T-cell (primary cell): ENCODE results near the gene UBQLNL. TPM values are rescaled to one million over a fixed set of nuclear protein-coding genes. Genes with fewer than 3 reads are reported as not detected.

Source experiments
- ATAC-seq, 4 experiments: fragments of 200-7000 bp in 3 of 4; fragments of 150-1000 bp in 1 of 4; cut with Tn5 transposase; replicated peaks in 1 of 4; 1 replicate in 3 of 4; 2 replicates in 1 of 4; pipeline ENCODE4 v1.10.0; 2021; ENCODE audit warnings: moderate library complexity in 3 of 4, mild to moderate bottlenecking in 2 of 4, moderate number of reproducible peaks in 1 of 4
- CTCF ChIA-PET, 2 donors: fragments of 300-600 bp; sonication (Branson Sonifier 250); formaldehyde crosslinking; loops; one replicate each; lab custom pipeline; 2022; ENCODE audit warnings: antibody characterized with exemption in 2 of 2; lab: Charles Lee
- POLR2A ChIA-PET, 2 donors: fragments of 300-600 bp; sonication (Branson Sonifier 250); formaldehyde crosslinking; loops; one replicate each; lab custom pipeline; 2022; ENCODE audit warnings: antibody characterized with exemption in 2 of 2; lab: Charles Lee
- DNase-seq, 35 experiments: peaks; one replicate each; pipeline versions ENCODE4 v3.0.0 to v3.0.0-alpha.2; 2013 to 2023
- H3K27ac ChIP-seq: one replicate; pipeline ENCODE4 v1.5.1; 2013; ENCODE audit warnings: low read length
- H3K27me3 ChIP-seq, 2 experiments: replicated peaks in 1 of 2; 1 replicate in 1 of 2; 2 replicates in 1 of 2; pipeline versions ENCODE4 v1.6.1 to v1.7.0; 2013; ENCODE audit warnings: low read length in 1 of 2, mixed read lengths in 1 of 2; ENCODE audit not compliant: control insufficient read depth in 2 of 2, insufficient read depth in 2 of 2; ENCODE audit errors: extremely low read depth in 1 of 2
- H3K36me3 ChIP-seq, 2 donors: 1 replicate in 1 of 2; 2 replicates in 1 of 2; pipeline versions ENCODE4 v1.6.1 to v1.7.0; 2013; ENCODE audit warnings: low read length in 1 of 2; ENCODE audit not compliant: control insufficient read depth in 2 of 2, insufficient read depth in 1 of 2; ENCODE audit errors: extremely low read depth in 1 of 2
- H3K4me1 ChIP-seq, 2 experiments: 1 replicate in 1 of 2; 2 replicates in 1 of 2; pipeline versions ENCODE4 v1.6.1 to v1.7.0; 2013; ENCODE audit warnings: low read length in 2 of 2, mixed read lengths in 1 of 2; ENCODE audit not compliant: insufficient read depth in 2 of 2, control insufficient read depth in 1 of 2; ENCODE audit errors: extremely low read depth in 1 of 2
- H3K4me3 ChIP-seq, 2 donors: 1 replicate in 1 of 2; 2 replicates in 1 of 2; pipeline versions ENCODE4 v1.5.1 to v1.7.0; 2013; ENCODE audit warnings: mild to moderate bottlenecking in 2 of 2, low read length in 1 of 2, moderate library complexity in 1 of 2; ENCODE audit not compliant: control insufficient read depth in 1 of 2; ENCODE audit errors: extremely low read depth in 1 of 2
- H3K9me3 ChIP-seq: 2 replicates; pipeline ENCODE4 v1.7.0; 2013
- H3K27ac Mint-ChIP-seq, 2 donors: one replicate each; pipeline ENCODE4 v1.8.0; 2020 to 2021; ENCODE audit warnings: mild to moderate bottlenecking in 2 of 2, mixed read lengths in 2 of 2
- H3K27me3 Mint-ChIP-seq, 2 donors: one replicate each; pipeline ENCODE4 v1.8.0; 2021 to 2022; ENCODE audit warnings: mixed read lengths in 2 of 2
- H3K36me3 Mint-ChIP-seq: one replicate; pipeline ENCODE4 v1.8.0; 2021; ENCODE audit warnings: mixed read lengths
- H3K4me1 Mint-ChIP-seq, 3 donors: one replicate each; pipeline ENCODE4 v1.8.0; 2020 to 2022; ENCODE audit warnings: mixed read lengths in 3 of 3, mild to moderate bottlenecking in 1 of 3
- H3K4me3 Mint-ChIP-seq, 3 donors: one replicate each; pipeline ENCODE4 v1.8.0; 2020 to 2022; ENCODE audit warnings: mild to moderate bottlenecking in 3 of 3, mixed read lengths in 3 of 3, moderate library complexity in 3 of 3
- H3K9me3 Mint-ChIP-seq, 3 donors: one replicate each; pipeline ENCODE4 v1.8.0; 2020 to 2022; ENCODE audit warnings: mixed read lengths in 3 of 3
- WGBS: methylation state at CpG from one replicate; pipeline ENCODE4 v1.1.5; 2013; ENCODE audit warnings: missing lambda C conversion rate; ENCODE audit not compliant: insufficient coverage; 5-methylcytosine and 5-hydroxymethylcytosine counted together
- total RNA-seq, 35 experiments: library from RNA in 6 of 35; stranded (reverse) in 6 of 35; fragments of 120-200 nt in 1 of 35; gene quantifications; one replicate each; pipeline versions ENCODE4 v1.2.1 to v1.2.4 and lab custom pipeline; 2013 to 2026

Gene UBQLNL
- total RNA-seq, 5 donors from 2014 or later (not counting 1 experiment from before 2014, with no cell fraction given) = 0.46 to 1.0 (median 0.63) TPM

GRCh38 chr11:5504403-5504921, 12.0 kb downstream of the UBQLNL start:
- Histone ChIP-seq H3K9me3 (no peaks in the 10 kb centered on the region), H3K4me3 (no peak overlapping the region), H3K4me1 (no peaks in the 10 kb centered on the region), H3K27me3 (peaks cover 0 to 12% of the 10 kb centered on the region in 2 experiments), H3K27ac (no peak overlapping the region), H3K36me3 (no peaks in the 10 kb centered on the region)
- no peak overlapping the region for H3K27ac Mint-ChIP-seq
- no peaks in the 10 kb centered on the region for H3K36me3 Mint-ChIP-seq
- CTCF ChIA-PET = interaction anchor here in 1 of 2 donors (0.6 kb wide), 1 partner anchor 318 kb away, joined by 3 read pairs; no protein-coding TSS in a partner anchor
- no peaks in the 10 kb centered on the region for H3K4me1 Mint-ChIP-seq
- no peak for DNase-seq
- POLR2A ChIA-PET = interaction anchor here in 1 of 2 donors (0.6 kb wide), 1 partner anchor 712 kb away, joined by 3 read pairs; no protein-coding TSS in a partner anchor
- no CpG with 5 or more reads among the region's 2 CpGs for WGBS
- H3K9me3 Mint-ChIP-seq = no peaks in the 10 kb centered on the region
- no peak for ATAC-seq
- H3K27me3 Mint-ChIP-seq = peaks cover 12% of the 10 kb centered on the region in 2 donors
- H3K4me3 Mint-ChIP-seq = no peak overlapping the region

GRCh38 chr11:5500393-5500801, 16.1 kb downstream of the UBQLNL start:
- ATAC-seq = no peak
- H3K9me3 ChIP-seq = no peaks in the 10 kb centered on the region
- H3K9me3 Mint-ChIP-seq = no peaks in the 10 kb centered on the region
- H3K4me3 ChIP-seq = no peak overlapping the region
- H3K4me1 Mint-ChIP-seq = no peaks in the 10 kb centered on the region
- ChIA-PET CTCF (no interaction called here), POLR2A (no interaction called here)
- H3K4me3 Mint-ChIP-seq = no peak overlapping the region
- H3K27ac Mint-ChIP-seq = no peak overlapping the region
- WGBS = 70% methylated on average over 2 of the region's 6 CpGs
- H3K27me3 Mint-ChIP-seq = peaks cover 7 to 8% of the 10 kb centered on the region in 2 donors
- DNase-seq = no peak
- no peaks in the 10 kb centered on the region for H3K27me3 ChIP-seq
- no peaks in the 10 kb centered on the region for H3K4me1 ChIP-seq
- H3K36me3 Mint-ChIP-seq = no peaks in the 10 kb centered on the region
- no peaks in the 10 kb centered on the region for H3K36me3 ChIP-seq
- no peak overlapping the region for H3K27ac ChIP-seq

GRCh38 chr11:5499671-5500070, 16.8 kb downstream of the UBQLNL start:
- H3K27me3 Mint-ChIP-seq = peaks cover 7 to 8% of the 10 kb centered on the region in 2 donors
- POLR2A ChIA-PET = no interaction called here
- Histone ChIP-seq H3K4me3 (no peak overlapping the region), H3K27me3 (no peaks in the 10 kb centered on the region), H3K27ac (no peak overlapping the region), H3K36me3 (no peaks in the 10 kb centered on the region), H3K9me3 (no peaks in the 10 kb centered on the region), H3K4me1 (no peaks in the 10 kb centered on the region)
- H3K9me3 Mint-ChIP-seq = no peaks in the 10 kb centered on the region
- no peak overlapping the region for H3K4me3 Mint-ChIP-seq
- no CpG with 5 or more reads among the region's 2 CpGs for WGBS
- ATAC-seq (no peak), DNase-seq (no peak)
- CTCF ChIA-PET = interaction anchor here in 1 of 2 donors (0.5 kb wide), 1 partner anchor 14 kb away, joined by 7 read pairs; no protein-coding TSS in a partner anchor
- no peak overlapping the region for H3K27ac Mint-ChIP-seq
- H3K36me3 Mint-ChIP-seq = no peaks in the 10 kb centered on the region
- H3K4me1 Mint-ChIP-seq = no peaks in the 10 kb centered on the region

- ChIA-PET POLR2A (no interaction called here), CTCF (no interaction called here)
- H3K9me3 ChIP-seq = no peaks in the 10 kb centered on the region
- H3K4me3 ChIP-seq = no peak overlapping the region
- H3K4me3 Mint-ChIP-seq = no peak overlapping the region
- no peak overlapping the region for H3K27ac ChIP-seq
- no peaks in the 10 kb centered on the region for H3K4me1 Mint-ChIP-seq
- ATAC-seq (no peak), DNase-seq (no peak)
- no CpG with 5 or more reads among the region's 5 CpGs for WGBS
- H3K27ac Mint-ChIP-seq = no peak overlapping the region
- H3K36me3 Mint-ChIP-seq = no peaks in the 10 kb centered on the region
- H3K9me3 Mint-ChIP-seq = no peaks in the 10 kb centered on the region
- H3K4me1 ChIP-seq = no peaks in the 10 kb centered on the region
- H3K36me3 ChIP-seq = no peaks in the 10 kb centered on the region
- peaks cover 0 to 14% of the 10 kb centered on the region in 2 donors for H3K27me3 Mint-ChIP-seq
- H3K27me3 ChIP-seq = peaks cover 0 to 3% of the 10 kb centered on the region in 2 experiments
Measured at GRCh38 chr11:5489576-5490357, 26.7 kb downstream of the UBQLNL start.

GRCh38 chr11:5488798-5489399, 27.6 kb downstream of the UBQLNL start:
- Mint-ChIP-seq H3K27me3 (peaks cover 0 to 11% of the 10 kb centered on the region in 2 donors), H3K36me3 (no peaks in the 10 kb centered on the region), H3K4me1 (no peaks in the 10 kb centered on the region), H3K9me3 (no peaks in the 10 kb centered on the region), H3K27ac (no peak overlapping the region), H3K4me3 (no peak overlapping the region)
- ChIA-PET CTCF (no interaction called here), POLR2A (no interaction called here)
- Histone ChIP-seq H3K4me1 (no peaks in the 10 kb centered on the region), H3K27me3 (peaks cover 0 to 3% of the 10 kb centered on the region in 2 experiments), H3K36me3 (no peaks in the 10 kb centered on the region), H3K4me3 (no peak overlapping the region), H3K9me3 (no peaks in the 10 kb centered on the region), H3K27ac (no peak overlapping the region)
- no peak for ATAC-seq
- DNase-seq = no peak
- WGBS = 95% methylated on average over 4 of the region's 4 CpGs

- Mint-ChIP-seq H3K36me3 (no peaks in the 10 kb centered on the region), H3K9me3 (no peaks in the 10 kb centered on the region), H3K4me1 (no peaks in the 10 kb centered on the region), H3K27ac (no peak within 1 kb of the TSS), H3K27me3 (peaks cover 0 to 11% of the 10 kb centered on the region in 2 donors), H3K4me3 (no peak within 1 kb of the TSS)
- H3K27me3 ChIP-seq = peaks cover 0 to 3% of the 10 kb centered on the region in 2 experiments
- H3K4me3 ChIP-seq = no peak within 1 kb of the TSS
- no peaks in the 10 kb centered on the region for H3K9me3 ChIP-seq
- no peak within 1 kb of the TSS for H3K27ac ChIP-seq
- ATAC-seq = no peak
- DNase-seq = no peak
- no peaks in the 10 kb centered on the region for H3K36me3 ChIP-seq
- CTCF ChIA-PET = no interaction called here
- POLR2A ChIA-PET = no interaction called here
- no peaks in the 10 kb centered on the region for H3K4me1 ChIP-seq
Measured at GRCh38 chr11:5488385-5488784, 28.1 kb downstream of the UBQLNL start, which contains the start of gene OR52D1. OR52D1 (plus strand) TSS chr11:5488685; CDS start chr11:5488707, 22 bp downstream.
